Fibroblast of skin of left quadriceps (primary cell): ENCODE data around the gene VWDE.
A peak's percentile ranks its signal among the peaks of the same experiment; 100 is the strongest.
"Not testable (repeated sequence)": the region's sequence is repeated elsewhere in the genome, so short reads cannot be mapped to it uniquely, and the experiment has no call there.

ENCODE experiments used
- DNase-seq, 2 experiments: peaks; one replicate each; pipeline ENCODE4 v3.0.0-alpha.2; 2013; ENCODE audit warnings: low read depth in 2 of 2

VWDE gene

DNA sequence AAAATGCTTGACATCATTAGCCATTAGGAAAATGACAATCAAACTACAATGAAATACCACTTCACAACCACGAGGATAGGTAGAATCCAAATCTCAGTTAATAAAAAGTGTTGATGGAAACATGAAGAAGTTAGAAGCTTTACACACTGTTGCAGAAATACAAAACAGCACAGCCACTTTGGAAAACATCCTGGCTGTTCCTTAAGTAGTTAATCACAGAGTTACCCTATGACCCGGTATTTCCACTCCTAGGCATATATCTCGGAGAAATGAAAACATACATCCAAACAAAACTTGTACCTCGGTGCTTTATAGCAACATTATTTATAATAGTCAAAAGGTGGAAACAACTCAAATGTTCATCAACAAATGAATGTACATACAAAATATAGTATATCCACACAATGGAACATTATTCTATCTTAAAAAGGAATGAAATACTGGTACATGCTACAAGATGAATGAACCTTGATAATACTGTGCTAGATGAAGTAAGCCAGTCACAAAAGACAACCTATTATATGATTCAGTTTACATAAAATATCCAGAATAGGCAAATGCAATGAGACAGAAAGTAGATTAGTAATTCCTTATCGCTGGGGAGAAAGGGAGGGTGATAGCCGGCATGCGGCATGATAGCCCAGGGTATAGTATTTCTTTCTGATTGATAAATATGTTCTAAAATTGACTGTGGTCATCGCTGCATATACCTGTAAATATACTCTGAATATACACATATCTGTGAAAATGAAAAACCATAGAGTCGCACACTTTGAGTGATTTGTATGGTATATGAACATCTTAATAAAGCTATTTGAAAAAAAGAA lies 1.9 kb downstream of the VWDE start:
- no peak for DNase-seq

DNA sequence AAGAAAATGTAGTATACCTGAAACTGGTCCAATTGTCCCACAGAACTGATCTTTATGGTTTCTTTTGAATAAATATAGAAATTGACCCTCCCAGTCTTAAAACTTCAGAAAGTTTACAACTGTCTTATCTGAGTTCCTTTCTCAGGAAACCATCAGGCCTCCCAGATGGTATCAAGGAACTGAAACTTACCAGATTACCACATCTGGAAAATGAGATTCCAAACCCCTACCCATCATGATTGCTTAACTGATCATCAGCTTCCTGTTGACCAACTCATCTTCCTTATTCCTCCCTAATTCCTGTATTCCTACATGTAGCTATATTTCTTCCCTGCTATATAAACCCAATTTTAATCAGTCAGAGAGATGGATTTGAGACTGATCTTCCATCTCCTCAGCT lies 5.5 kb downstream of the VWDE start:
- DNase-seq: no peak

DNA sequence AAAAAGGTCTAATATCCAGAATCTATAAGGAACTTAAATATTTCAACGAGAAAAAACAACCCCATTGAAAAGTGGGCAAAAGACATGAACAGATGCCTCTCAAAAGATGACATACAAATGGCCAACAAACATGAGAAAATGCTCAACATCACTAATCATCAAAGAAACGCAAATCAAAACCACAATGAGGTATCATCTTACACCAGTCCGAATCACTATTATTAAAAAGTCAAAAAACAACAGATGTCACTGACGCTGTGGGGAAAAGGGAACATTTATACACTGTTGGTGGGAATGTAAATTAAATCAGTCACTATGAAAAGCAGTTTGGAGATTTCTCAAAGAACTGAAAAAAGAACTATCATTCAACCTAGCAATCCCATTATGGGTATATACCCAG lies 6.0 kb downstream of the VWDE start:
- DNase-seq: no peak

DNA sequence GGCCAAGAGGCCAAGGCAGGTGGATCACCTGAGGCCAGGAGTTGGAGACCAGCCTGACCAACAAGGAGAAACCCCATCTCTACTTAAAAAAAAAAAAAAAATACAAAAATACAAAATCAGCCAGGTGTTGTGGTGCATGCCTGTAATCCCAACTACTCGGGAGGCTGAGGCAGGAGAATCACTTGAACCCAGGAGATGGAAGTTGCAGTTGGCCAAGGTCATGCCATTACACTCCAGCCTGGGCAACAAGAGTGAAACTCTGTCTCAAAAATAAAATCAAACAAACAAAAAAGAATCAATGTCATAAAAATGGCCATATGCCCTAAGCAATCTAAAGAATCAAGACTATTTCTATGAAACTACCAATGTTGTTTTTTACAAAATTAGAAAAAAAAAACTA lies 7.0 kb downstream of the VWDE start:
- DNase-seq: not testable (repeated sequence)

DNA sequence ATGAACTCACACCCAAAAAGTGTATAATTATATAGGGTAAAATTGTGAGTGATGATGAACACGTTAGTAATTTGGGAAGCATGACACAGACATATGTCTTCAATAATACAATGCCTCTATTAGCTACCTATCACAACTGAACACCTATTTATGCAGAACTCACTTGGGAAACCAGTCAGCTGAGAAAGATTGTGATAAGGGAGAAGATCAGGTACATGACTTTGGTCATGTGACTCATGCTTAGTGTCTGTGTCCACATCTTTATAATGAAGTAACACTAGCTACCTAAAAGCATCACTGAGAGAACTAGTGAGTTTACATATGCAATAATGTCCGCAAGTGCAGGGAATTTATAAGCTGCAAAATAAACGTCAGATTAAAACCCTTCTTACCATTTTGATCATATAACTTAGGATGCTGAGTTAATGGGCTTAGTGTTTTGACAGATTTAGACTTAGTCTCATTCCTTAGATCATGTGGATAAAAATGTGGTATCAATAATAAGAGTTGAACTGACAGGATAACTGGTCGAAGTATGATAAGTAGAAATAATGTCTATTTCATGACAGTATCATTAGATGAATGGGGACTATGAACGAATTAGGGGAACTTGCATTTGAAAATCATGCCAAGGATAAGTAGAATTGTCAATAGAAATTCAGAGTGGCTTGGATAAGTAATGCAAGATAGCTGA lies 11.6 kb downstream of the VWDE start:
- no peak for DNase-seq

DNA sequence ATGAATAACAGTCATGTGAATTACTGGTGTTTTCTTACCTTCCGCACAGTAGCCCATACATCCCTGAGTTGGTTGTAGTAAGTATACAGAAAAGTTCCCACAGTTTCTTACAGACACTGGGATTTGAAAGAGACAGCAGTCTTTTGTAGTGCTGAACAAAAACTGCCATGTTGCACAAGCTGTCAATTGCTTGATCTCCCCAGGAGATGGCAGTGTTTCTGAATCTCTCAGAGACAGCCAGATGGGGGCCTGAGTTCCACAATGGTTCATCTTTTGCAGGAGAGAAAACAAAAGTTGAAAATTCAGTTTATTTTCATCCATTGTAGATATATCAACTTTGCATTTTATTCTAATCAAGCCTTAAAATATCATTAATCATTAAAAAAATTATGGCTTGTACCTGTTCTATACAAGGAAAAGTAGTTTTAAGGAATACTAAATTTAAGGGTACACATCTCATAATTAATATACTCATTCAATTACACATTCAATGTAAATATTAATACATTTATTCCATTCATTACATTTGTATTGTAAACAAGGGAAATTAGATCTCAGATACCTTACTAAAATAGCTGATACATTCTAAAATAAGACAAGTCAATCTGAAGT lies 14.5 kb downstream of the VWDE start:
- peak; percentile 36 to 48 for DNase-seq

DNA sequence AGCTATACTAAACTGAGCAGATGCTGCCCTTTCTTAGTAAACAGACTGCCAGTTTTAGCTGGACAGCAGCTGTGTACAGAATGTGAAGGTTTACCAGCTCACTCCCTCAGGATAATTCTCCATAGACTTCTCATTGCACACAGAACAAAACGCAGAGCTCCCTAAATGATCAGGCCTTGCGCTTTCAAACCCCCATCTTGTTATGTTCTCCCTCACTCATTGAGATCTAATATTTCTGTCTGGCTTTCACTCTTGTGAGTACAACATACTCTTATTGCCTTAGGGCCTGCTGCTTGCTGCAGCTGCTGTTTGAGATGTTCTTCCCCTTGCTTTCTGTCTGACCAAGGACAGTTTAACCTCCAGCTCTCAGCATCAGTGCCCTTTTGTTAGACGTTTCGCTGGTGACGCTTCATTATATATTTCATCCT lies 17.3 kb downstream of the VWDE start:
- DNase-seq: no peak

DNA sequence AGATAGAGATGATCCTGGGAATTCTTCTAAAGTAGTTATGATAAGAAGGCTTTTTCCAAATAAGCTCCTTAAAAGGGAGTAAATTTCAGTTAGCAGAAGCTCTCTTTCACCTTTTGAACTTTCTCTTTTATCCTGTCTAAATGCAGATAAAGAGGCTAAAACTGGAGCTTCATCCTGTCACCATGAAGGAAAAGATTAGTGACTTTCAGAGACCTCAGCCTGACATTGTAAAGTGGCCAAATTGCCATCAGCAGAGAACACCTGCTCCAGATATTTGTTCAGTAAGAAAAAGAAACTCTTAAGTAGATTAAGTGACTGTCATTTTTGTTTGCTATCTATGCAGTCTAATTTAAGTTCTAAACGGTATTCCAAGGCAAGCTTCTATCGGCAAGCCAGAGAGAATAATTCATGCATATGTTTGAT lies 18.3 kb downstream of the VWDE start:
- no peak for DNase-seq

DNA sequence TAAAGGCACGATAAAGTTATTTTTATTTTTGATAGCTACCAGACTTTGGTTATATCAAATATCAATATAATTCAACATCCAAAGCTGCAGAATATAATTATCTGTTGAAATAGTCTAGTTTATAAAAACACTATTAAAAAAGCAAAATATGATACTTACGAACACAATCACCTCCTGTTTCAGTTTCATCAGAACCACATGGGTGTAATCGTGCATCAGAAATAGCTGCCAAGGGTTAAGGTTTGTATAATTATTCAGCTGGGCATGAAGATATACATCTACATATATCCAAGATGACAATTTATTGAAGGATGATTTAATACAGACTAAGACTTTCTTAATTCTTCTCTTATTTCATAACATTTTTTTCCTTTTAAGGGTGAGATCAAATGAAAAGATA lies 20.3 kb downstream of the VWDE start:
- DNase-seq: no peak

DNA sequence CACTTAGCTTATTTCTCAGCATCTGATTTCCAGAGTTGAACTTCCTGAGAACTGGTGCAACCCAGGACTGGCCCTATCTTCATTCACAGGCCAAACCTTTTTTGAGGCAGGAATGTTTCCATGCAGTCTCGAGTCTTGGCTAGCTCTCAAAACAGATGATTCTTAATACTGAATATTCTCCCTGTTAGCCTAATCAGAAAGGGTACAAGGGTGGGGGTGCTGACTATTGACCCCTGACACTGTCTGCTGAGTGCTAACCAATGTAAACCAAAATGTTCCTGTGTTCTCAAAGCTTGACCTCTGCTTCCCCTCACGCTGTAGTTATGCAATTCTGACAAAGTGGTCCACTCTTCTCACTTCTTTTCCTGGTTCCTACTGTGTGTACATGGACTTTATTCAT lies 25.3 kb downstream of the VWDE start:
- DNase-seq: no peak

DNA sequence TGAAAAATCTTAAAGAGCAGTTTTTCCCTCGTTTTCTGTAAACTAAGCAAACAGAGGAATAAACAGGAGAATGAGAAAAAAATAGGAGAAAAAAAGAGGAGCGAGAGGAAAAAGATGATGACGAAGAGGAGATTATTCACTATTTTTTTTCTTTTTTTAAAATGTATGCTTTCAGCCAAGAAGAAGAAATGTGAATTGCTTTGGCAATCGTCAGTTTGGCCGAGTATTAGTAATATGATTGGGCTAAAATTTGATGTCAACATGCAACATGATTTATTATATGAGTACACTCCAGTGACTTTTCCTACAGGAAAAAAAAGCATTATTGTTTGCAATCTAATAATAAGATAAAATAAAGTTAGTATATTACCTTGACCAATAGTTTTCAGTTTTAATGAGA lies 26.3 kb downstream of the VWDE start:
- no peak for DNase-seq

DNA sequence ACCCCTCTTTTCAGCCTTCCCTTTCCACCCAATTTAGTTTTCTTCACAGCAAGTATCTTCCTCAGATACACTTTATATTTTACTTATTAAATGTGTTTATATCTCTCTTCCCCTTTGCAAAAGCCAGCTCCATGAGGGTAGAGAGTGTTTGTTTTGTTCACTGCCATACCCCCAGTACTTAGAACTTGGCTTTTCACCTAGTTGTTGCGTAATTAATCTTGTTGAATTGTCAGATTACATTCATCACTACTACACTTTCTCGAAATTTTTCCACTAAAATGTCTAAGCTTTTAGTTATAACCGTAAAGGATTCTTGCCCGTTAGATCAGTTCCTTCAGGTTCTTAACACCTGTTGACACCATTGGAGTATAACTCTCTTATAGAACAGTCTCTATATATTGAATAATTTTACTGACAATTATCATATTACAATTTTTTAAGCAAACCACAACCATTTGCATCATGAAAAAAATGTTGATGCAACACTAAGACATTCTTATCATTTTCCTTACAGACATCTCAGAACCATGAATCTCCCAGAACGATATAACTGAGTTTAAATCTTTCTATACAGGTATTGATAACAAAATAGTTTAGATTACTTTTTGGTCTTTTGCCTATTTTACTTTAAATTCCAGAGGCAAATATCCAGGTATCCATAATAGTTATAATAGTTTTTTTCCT lies 29.9 kb downstream of the VWDE start:
- DNase-seq: no peak

DNA sequence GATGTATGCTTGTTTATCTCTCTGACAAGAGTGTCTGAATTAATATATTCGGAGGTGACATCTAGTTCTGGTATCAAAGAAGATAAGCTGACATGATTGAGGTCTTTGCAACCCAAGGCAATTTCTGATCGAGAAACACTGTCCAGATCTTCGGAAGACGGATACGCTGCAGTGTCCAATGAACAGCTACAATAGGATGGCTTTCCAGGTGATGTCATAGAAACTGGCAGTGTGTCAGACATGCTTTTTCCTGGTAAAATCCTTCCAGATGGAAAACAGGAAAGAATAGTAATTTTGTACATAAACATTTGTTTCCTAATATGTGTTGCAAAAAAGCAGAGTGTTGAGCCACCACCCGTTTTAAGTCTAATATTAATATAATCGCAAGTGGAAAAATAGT lies 33.4 kb downstream of the VWDE start:
- no peak for DNase-seq

DNA sequence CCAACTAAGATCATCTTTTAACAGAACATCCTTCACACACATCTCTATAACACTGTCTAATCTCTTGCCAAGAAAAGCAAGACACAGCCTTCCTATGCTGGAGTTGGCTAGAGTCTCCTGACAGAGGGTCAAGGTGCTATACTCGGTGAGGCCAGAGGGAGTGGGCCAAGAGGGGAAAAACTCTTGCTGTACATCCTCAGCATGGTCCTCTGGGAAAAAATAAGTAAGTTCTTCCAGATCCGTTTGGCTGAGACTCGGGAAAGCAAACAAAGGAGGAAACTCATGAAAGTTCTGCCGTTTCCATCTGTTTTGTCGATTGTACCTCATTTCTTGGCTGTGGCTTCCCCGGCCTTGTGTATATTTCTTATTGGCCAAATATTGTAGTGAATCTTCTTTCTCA lies 33.9 kb downstream of the VWDE start:
- no peak for DNase-seq

DNA sequence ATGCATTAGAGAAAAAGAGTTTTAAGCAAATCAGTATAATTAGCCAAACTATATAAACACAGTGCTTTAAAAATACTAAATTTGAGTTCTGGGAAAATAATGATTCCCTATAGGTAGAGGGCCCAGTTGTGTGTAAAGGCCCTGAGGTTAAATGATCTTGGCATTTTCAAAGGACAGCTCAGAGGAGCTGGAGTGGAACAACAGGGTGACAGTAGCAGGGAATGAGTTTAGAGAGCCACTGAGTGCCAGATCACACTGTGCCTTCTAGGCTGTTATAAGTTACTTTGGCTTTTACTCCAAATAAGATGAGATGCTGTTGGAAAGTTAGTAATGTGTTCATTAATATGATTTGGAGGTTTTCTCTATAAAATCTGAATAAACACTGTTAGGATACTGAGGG lies 34.6 kb downstream of the VWDE start:
- no peak for DNase-seq

DNA sequence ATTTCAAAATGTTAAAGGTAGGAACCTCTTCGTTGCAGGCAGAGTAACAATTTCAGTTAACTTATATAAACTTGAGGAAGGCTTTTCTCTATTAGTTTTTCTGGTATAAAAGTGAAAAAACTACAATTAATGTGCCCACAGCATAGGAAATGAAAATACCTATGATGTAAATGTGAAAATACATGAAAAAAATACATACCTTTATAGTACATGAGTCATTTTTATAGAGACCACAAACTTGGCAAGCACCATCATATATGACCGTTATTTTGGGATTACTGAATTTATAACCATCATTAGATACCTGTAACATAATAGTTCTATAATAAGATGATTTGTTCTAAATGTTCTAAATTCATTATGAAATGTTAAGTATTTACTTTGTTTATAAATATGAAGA lies 42.7 kb downstream of the VWDE start:
- no peak for DNase-seq

DNA sequence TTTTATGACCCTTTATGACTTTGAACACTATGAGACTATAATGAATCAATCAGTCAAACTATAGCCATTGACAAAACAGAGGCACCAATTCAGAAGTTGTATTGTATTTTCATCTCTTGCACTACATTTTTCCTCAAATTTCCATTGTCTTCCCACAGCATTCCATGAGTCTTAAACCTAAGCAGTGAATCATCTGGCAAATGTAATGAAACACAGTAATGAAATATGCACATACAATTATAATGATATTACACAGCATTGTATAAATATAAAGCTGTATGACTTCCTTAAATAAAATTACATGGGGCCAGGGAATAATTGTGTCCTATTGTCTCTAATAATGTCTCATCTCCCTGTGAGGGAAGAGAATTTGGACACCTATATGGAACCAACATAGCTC lies 45.0 kb downstream of the VWDE start:
- peak; percentile 4 to 11 for DNase-seq

DNA sequence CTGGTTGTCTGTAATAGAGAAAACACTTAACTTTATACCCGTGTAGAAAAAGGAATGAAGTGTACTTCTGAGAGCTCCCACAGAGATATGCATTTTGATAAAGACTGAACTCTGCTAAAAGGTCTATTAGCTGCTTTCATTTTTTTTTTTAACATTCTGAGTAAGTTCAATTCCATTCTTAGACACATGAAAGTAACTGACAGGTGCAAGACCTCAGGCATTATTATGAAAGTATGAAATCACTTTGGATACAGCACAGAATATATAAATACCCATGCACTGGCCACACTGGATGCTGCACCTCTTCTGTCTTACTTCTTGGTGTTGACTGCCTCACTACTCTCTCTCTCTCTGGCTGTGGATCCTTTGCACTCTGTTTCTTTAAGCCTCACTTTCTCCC lies 46.2 kb downstream of the VWDE start:
- DNase-seq: no peak

DNA sequence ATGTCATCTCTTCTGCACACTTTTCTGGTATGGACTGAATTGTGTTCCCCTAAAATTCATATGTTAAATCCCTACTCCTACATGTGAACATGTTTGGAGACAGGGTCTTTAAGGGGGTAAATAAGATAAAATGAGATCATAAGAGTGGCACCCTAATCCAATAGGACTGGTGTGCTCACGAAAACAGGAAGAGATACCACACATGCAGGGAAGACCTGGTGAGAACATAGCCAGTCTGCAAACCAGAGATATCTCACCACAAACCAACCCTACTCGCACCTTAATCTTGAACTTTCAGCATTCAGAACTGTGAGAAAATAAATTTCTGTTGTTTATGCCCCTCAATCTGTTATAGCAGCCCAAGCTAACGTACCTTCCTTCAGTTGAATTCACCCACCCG lies 51.8 kb downstream of the VWDE start:
- DNase-seq: no peak

DNA sequence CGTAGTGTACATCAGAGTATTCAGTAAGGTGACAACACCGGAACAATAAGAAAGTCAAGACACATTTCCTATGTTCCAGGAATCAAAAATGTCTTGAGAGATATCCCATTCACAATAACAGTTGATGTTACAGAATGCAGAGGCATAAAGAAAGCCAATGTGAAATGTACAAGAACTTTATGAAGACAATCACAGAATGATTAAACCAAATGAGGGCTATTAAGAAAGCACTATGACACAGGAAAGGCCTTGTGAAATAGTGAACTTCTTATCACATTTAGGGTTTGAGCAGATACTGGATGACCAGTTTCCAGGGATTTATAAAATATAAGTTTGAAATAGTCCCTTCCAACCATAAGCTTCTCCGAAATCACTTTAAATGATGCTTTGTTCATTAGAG lies 52.7 kb downstream of the VWDE start:
- no peak for DNase-seq

DNA sequence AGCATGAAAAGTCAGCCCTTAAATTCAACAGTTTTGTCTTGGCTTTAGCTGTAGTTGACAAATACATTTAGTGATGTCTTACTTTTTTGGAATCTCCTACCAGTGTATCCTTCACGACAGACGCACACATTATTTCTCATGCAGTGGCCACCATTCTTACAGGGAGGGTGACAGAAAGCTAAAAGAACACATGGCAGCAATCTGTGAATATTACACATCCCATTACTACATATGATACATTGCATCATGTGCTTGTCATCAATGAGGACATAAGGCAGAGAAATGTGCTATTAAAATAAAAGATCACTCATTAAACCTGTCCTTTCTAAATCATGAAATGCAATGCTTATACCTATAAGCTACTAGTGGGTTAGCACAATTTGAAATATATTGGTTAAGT lies 66.6 kb downstream of the VWDE start:
- DNase-seq: no peak
